ENCODE measurements around the gene PARD3. TPM values are rescaled to one million over a fixed set of nuclear protein-coding genes. Genes with fewer than 3 reads are reported as not detected.

Gene PARD3
- polyA plus RNA-seq, 3 donors, result 0.51 TPM; not detected in 2

DNA sequence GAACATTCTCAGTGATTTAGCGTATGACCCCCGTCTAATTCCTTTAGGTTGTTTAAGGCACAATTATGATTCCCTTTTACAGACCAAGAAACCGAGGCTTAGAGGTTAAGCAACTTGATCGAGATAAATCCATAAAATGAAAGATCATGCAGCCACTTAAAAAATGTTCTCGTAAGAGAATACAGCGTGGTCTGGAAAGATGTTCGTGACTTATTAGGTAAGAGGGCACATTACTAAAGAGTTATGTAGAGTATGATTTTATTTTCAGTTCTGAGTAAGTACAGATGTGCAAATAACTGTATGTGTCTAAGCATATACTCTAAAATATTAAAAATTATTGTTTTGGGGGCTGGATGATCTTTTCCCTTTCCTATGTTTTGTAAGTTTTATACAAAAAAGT, 575.1 kb downstream of the PARD3 start:
- Histone ChIP-seq H3K9me3 (replicated peaks in 1 of 2; ENCODE audit: control insufficient read depth in 1 of 2, insufficient read depth in 1 of 2, low read length in 2 of 2) (no peaks in the 10 kb centered on the region), H3K79me2 (ENCODE audit: insufficient read depth, low read length) (no peaks in the 10 kb centered on the region), H3K4me2 (replicated peaks; ENCODE audit: extremely low read depth, low read length, poor library complexity, severe bottlenecking) (no peak overlapping the region), H2AFZ (ENCODE audit: insufficient read depth, low read depth, low read length, poor library complexity, severe bottlenecking) (no peak overlapping the region), H3K9ac (ENCODE audit: insufficient read depth, low read length, poor library complexity, severe bottlenecking) (no peak overlapping the region), H3K27ac (ENCODE audit: low read depth in 1 of 2, low read length in 2 of 2) (no peak overlapping the region), H4K20me1 (ENCODE audit: insufficient read depth, low read length) (no peaks in the 10 kb centered on the region), H3K36me3 (replicated peaks in 1 of 2; ENCODE audit: control insufficient read depth in 1 of 2, insufficient read depth in 2 of 2, low read length in 2 of 2) (no peaks in the 10 kb centered on the region), H3K27me3 (ENCODE audit: control insufficient read depth in 2 of 2, insufficient read depth in 2 of 2, low read length in 2 of 2) (no peaks in the 10 kb centered on the region), H3K4me1 (ENCODE audit: control insufficient read depth in 1 of 2, insufficient read depth in 2 of 2, low read length in 2 of 2) (no peaks in the 10 kb centered on the region), H3K4me3 (replicated peaks in 1 of 3; ENCODE audit: low read depth in 2 of 3, low read length in 3 of 3) (no peak overlapping the region)
- H3K9me3 Mint-ChIP-seq, result peaks cover 0 to 5% (median 0%) of the 10 kb centered on the region in 7 donors
- H3K27ac Mint-ChIP-seq, result no peak overlapping the region
- H3K4me3 Mint-ChIP-seq, result no peak overlapping the region
- H3K36me3 Mint-ChIP-seq, result no peaks in the 10 kb centered on the region
- TF ChIP-seq, protein P1, sequence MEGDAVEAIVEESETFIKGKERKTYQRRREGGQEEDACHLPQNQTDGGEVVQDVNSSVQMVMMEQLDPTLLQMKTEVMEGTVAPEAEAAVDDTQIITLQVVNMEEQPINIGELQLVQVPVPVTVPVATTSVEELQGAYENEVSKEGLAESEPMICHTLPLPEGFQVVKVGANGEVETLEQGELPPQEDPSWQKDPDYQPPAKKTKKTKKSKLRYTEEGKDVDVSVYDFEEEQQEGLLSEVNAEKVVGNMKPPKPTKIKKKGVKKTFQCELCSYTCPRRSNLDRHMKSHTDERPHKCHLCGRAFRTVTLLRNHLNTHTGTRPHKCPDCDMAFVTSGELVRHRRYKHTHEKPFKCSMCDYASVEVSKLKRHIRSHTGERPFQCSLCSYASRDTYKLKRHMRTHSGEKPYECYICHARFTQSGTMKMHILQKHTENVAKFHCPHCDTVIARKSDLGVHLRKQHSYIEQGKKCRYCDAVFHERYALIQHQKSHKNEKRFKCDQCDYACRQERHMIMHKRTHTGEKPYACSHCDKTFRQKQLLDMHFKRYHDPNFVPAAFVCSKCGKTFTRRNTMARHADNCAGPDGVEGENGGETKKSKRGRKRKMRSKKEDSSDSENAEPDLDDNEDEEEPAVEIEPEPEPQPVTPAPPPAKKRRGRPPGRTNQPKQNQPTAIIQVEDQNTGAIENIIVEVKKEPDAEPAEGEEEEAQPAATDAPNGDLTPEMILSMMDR (IDR thresholded peaks at IDR 0.05), result no peak
- WGBS (ENCODE audit: insufficient coverage), result 93% methylated on average over 7 of the region's 7 CpGs
- intact Hi-C loops (cut with micrococcal nuclease), result no loop called here
- DNase-seq, result no peak
- no peaks in the 10 kb centered on the region for H3K27me3 Mint-ChIP-seq (ENCODE audit: low read depth in 3 of 3)
- H3K4me1 Mint-ChIP-seq, result peaks cover 3% of the 10 kb centered on the region

DNA sequence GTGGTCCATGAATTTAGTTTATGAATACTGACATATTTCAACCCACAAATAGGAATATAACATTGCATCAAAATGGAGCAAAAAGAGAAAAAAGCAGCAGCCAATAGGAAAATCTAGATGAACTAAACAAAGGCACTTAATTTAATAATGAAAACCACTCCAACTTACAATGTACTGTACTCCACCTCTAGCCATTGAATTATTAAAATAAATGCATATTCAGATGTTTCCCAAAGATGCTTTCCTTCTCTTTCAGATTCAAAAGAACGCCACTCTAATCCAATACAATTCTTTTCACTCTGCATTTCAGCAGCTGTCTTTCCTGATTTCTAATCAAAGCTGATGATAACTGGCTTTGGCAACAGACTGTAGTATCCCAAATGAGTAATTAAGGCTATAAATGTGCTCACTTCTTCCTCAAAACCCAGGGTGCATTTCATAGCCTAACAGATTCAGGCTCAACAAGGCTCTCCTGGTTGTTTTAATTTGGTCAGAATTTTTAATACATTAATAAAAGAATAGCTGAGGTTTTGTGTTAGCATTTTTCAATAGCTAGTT, 577.1 kb downstream of the PARD3 start:
- no peaks in the 10 kb centered on the region for H3K4me1 ChIP-seq (ENCODE audit: control insufficient read depth in 1 of 2, insufficient read depth in 2 of 2, low read length in 2 of 2)
- no peak overlapping the region for H3K4me3 ChIP-seq (replicated peaks in 1 of 3; ENCODE audit: low read depth in 2 of 3, low read length in 3 of 3)
- H3K36me3 Mint-ChIP-seq, result no peaks in the 10 kb centered on the region
- H3K27ac ChIP-seq (ENCODE audit: low read depth in 1 of 2, low read length in 2 of 2), result no peak overlapping the region
- TF ChIP-seq, protein P1 (IDR thresholded peaks at IDR 0.05), result no peak
- H3K4me1 Mint-ChIP-seq, result peaks cover 3% of the 10 kb centered on the region
- H2AFZ ChIP-seq (ENCODE audit: insufficient read depth, low read depth, low read length, poor library complexity, severe bottlenecking), result no peak overlapping the region
- no peak overlapping the region for H3K4me2 ChIP-seq (replicated peaks; ENCODE audit: extremely low read depth, low read length, poor library complexity, severe bottlenecking)
- DNase-seq, result no peak
- H3K27me3 Mint-ChIP-seq (ENCODE audit: low read depth in 3 of 3), result no peaks in the 10 kb centered on the region
- no peaks in the 10 kb centered on the region for H3K79me2 ChIP-seq (ENCODE audit: insufficient read depth, low read length)
- no peaks in the 10 kb centered on the region for H3K9me3 ChIP-seq (replicated peaks in 1 of 2; ENCODE audit: control insufficient read depth in 1 of 2, insufficient read depth in 1 of 2, low read length in 2 of 2)
- intact Hi-C loops (cut with micrococcal nuclease), result no loop called here
- no peak overlapping the region for H3K4me3 Mint-ChIP-seq
- peaks cover 0 to 5% (median 0%) of the 10 kb centered on the region in 7 donors for H3K9me3 Mint-ChIP-seq
- H3K27ac Mint-ChIP-seq, result no peak overlapping the region
- no peak overlapping the region for H3K9ac ChIP-seq (ENCODE audit: insufficient read depth, low read length, poor library complexity, severe bottlenecking)
- no peaks in the 10 kb centered on the region for H3K27me3 ChIP-seq (ENCODE audit: control insufficient read depth in 2 of 2, insufficient read depth in 2 of 2, low read length in 2 of 2)
- no peaks in the 10 kb centered on the region for H3K36me3 ChIP-seq (replicated peaks in 1 of 2; ENCODE audit: control insufficient read depth in 1 of 2, insufficient read depth in 2 of 2, low read length in 2 of 2)
- H4K20me1 ChIP-seq (ENCODE audit: insufficient read depth, low read length), result no peaks in the 10 kb centered on the region
- 80% methylated on average over 1 of the region's 1 CpG for WGBS (ENCODE audit: insufficient coverage)

All from CD14-positive monocyte (primary cell).